ENCODE data around the gene TRIM71.

- TF ChIP-seq CTCF (conservative IDR thresholded peaks at IDR 0.05 in 1 of 2, IDR thresholded peaks at IDR 0.05 in 1 of 2; ENCODE audit: extremely low read depth in 1 of 2, insufficient read depth in 1 of 2, low read depth in 1 of 2, low read length in 2 of 2) (no peak), EZH2 (IDR thresholded peaks at IDR 0.05; ENCODE audit: borderline replicate concordance, low read length) (no peak)
Observed at GRCh38 chr3:32840086-32840841, 22.5 kb downstream of the TRIM71 start.
